ENCODE results near the gene NEDD4L.

NEDD4L gene

DNA sequence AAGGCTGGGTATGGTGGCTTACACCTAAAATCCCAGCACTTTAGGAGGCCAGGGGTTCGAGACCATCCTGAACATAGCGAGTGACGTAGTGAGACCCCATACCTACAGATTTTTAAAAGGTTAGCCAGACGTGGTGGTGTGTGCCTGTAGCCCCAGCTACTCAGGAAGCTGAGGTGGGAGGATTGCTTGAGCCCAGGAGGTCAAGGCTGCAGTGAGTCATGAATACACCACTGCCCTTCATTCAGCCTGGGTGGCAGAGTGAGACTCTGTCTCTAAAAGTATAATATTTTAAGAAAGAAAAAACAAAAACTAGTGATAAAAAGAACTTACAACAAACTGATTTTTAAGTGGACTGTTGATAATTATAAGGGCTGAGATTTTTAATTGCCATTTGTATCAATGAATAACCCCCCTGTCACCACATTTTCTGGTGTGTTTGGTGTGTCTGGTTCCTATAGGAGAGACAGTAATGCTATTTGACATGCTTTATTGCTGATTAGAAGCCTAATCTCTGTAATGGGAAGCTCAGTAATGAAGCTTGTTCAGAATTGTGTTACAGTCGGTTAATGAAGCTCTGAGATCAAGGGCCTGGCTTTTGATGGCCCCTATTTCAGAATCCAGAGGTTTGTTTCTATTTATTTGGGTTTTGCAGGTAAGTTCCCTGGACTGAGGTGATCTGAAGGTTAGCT, 147.0 kb downstream of the NEDD4L start:
- no peak overlapping the region for H3K4me2 ChIP-seq (ENCODE audit: low read depth, low read length, poor library complexity, severe bottlenecking)
- H3K4me3 ChIP-seq (ENCODE audit: insufficient read depth, low read length, poor library complexity, severe bottlenecking) = no peak overlapping the region
- no peaks in the 10 kb centered on the region for H3K27me3 ChIP-seq (ENCODE audit: low read length)
- no peaks in the 10 kb centered on the region; the same call in 1 of the 2 replicates for H4K20me1 ChIP-seq (ENCODE audit: low read depth, low read length)
- no peaks in the 10 kb centered on the region for H3K36me3 ChIP-seq (ENCODE audit: low read length)
- no peaks in the 10 kb centered on the region for H3K9me3 ChIP-seq (ENCODE audit: insufficient read depth, low read length)
- no peak overlapping the region for H3K9ac ChIP-seq (ENCODE audit: low read length)
- no peaks in the 10 kb centered on the region for H3K9me2 ChIP-seq (replicated peaks; ENCODE audit: insufficient read depth, low read length)
- no peaks in the 10 kb centered on the region for H3F3A ChIP-seq (ENCODE audit: insufficient read depth)
- H3K79me2 ChIP-seq (ENCODE audit: insufficient read depth, low read length) = no peaks in the 10 kb centered on the region
- H2AFZ ChIP-seq (ENCODE audit: low read depth, low read length, severe bottlenecking) = no peak overlapping the region
- TF ChIP-seq, protein P1, sequence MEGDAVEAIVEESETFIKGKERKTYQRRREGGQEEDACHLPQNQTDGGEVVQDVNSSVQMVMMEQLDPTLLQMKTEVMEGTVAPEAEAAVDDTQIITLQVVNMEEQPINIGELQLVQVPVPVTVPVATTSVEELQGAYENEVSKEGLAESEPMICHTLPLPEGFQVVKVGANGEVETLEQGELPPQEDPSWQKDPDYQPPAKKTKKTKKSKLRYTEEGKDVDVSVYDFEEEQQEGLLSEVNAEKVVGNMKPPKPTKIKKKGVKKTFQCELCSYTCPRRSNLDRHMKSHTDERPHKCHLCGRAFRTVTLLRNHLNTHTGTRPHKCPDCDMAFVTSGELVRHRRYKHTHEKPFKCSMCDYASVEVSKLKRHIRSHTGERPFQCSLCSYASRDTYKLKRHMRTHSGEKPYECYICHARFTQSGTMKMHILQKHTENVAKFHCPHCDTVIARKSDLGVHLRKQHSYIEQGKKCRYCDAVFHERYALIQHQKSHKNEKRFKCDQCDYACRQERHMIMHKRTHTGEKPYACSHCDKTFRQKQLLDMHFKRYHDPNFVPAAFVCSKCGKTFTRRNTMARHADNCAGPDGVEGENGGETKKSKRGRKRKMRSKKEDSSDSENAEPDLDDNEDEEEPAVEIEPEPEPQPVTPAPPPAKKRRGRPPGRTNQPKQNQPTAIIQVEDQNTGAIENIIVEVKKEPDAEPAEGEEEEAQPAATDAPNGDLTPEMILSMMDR (IDR thresholded peaks at IDR 0.05; ENCODE audit: insufficient read depth, low read length, poor library complexity, severe bottlenecking) = no peak
- no peak for TF ChIP-seq EZH2phosphoT487 (conservative IDR thresholded peaks at IDR 0.05; ENCODE audit: low read length)
- no peak overlapping the region for H3K27ac ChIP-seq (ENCODE audit: low read depth, low read length)

DNA sequence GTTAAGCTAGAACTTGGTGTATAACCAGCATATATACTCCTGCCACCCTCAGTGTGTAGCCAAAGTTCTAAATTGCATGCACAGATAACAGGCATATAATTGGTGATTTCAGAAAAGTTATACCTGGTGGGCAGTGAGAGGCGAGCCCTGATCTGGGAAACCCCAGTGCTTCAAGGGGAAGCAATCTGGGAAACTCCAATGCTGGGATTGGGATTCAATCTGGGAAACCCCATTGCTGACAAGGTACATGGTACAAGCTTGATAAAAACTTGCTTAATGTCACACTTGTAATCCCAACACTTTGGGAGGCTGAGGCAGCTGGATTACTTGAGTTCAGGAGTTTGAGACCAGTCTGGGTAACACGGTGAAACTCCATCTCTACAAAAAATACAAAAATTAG, 147.6 kb downstream of the NEDD4L start:
- no peak overlapping the region for H2AFZ ChIP-seq (ENCODE audit: low read depth, low read length, severe bottlenecking)
- H3K27ac ChIP-seq (ENCODE audit: low read depth, low read length) = no peak overlapping the region
- H3K79me2 ChIP-seq (ENCODE audit: insufficient read depth, low read length) = no peaks in the 10 kb centered on the region
- H3K9ac ChIP-seq (ENCODE audit: low read length) = no peak overlapping the region
- no peaks in the 10 kb centered on the region for H3K9me3 ChIP-seq (ENCODE audit: insufficient read depth, low read length)
- no peaks in the 10 kb centered on the region for H3F3A ChIP-seq (ENCODE audit: insufficient read depth)
- H3K27me3 ChIP-seq (ENCODE audit: low read length) = no peaks in the 10 kb centered on the region
- no peaks in the 10 kb centered on the region for H3K36me3 ChIP-seq (ENCODE audit: low read length)
- H4K20me1 ChIP-seq (ENCODE audit: low read depth, low read length) = no peaks in the 10 kb centered on the region; the same call in 1 of the 2 replicates
- TF ChIP-seq, protein P1 (IDR thresholded peaks at IDR 0.05; ENCODE audit: insufficient read depth, low read length, poor library complexity, severe bottlenecking) = no peak
- no peaks in the 10 kb centered on the region for H3K9me2 ChIP-seq (replicated peaks; ENCODE audit: insufficient read depth, low read length)
- no peak overlapping the region for H3K4me2 ChIP-seq (ENCODE audit: low read depth, low read length, poor library complexity, severe bottlenecking)
- no peak overlapping the region for H3K4me3 ChIP-seq (ENCODE audit: insufficient read depth, low read length, poor library complexity, severe bottlenecking)

GRCh38 chr18:58192519-58192918, 148.5 kb downstream of the NEDD4L start:
- no peaks in the 10 kb centered on the region for H3K9me2 ChIP-seq (replicated peaks; ENCODE audit: insufficient read depth, low read length)
- no peak for TF ChIP-seq EZH2phosphoT487 (conservative IDR thresholded peaks at IDR 0.05; ENCODE audit: low read length)
- TF ChIP-seq, protein P1 (IDR thresholded peaks at IDR 0.05; ENCODE audit: insufficient read depth, low read length, poor library complexity, severe bottlenecking) = no peak
- no peaks in the 10 kb centered on the region for H3K79me2 ChIP-seq (ENCODE audit: insufficient read depth, low read length)
- no peaks in the 10 kb centered on the region for H3F3A ChIP-seq (ENCODE audit: insufficient read depth)
- H3K27me3 ChIP-seq (ENCODE audit: low read length) = no peaks in the 10 kb centered on the region
- no peak overlapping the region for H3K9ac ChIP-seq (ENCODE audit: low read length)
- H3K4me2 ChIP-seq (ENCODE audit: low read depth, low read length, poor library complexity, severe bottlenecking) = no peak overlapping the region
- H4K20me1 ChIP-seq (ENCODE audit: low read depth, low read length) = no peaks in the 10 kb centered on the region; the same call in 1 of the 2 replicates
- H3K4me3 ChIP-seq (ENCODE audit: insufficient read depth, low read length, poor library complexity, severe bottlenecking) = no peak overlapping the region
- H2AFZ ChIP-seq (ENCODE audit: low read depth, low read length, severe bottlenecking) = no peak overlapping the region
- H3K9me3 ChIP-seq (ENCODE audit: insufficient read depth, low read length) = no peaks in the 10 kb centered on the region
- H3K36me3 ChIP-seq (ENCODE audit: low read length) = no peaks in the 10 kb centered on the region
- no peak overlapping the region for H3K27ac ChIP-seq (ENCODE audit: low read depth, low read length)
